NK-92 (cell line): ENCODE results near the gene TMEM132D.

Experiments used
- DNase-seq: peaks from one replicate; lab custom pipeline; 2025; ENCODE audit not compliant: unreplicated experiment; lab: John Stamatoyannopoulos, UW

The TMEM132D gene

GRCh38 chr12:129269756-129270495, 633.9 kb downstream of the TMEM132D start:
- DNase-seq: no peak

GRCh38 chr12:129258781-129259318, 645.0 kb downstream of the TMEM132D start:
- DNase-seq: no peak

GRCh38 chr12:129257524-129257923, 646.3 kb downstream of the TMEM132D start:
- DNase-seq: no peak

GRCh38 chr12:129246630-129247029, 657.2 kb downstream of the TMEM132D start:
- no peak for DNase-seq

GRCh38 chr12:129245769-129246168, 658.1 kb downstream of the TMEM132D start:
- no peak for DNase-seq

GRCh38 chr12:129241852-129242251, 662.0 kb downstream of the TMEM132D start:
- DNase-seq: no peak

- no peak for DNase-seq
These were observed 665.9 kb downstream of the TMEM132D start for GRCh38 chr12:129237881-129238280.

- DNase-seq: no peak
These were observed 669.6 kb downstream of the TMEM132D start for GRCh38 chr12:129234209-129234608.

- no peak for DNase-seq
These were observed 672.3 kb downstream of the TMEM132D start for GRCh38 chr12:129231491-129231890.

GRCh38 chr12:129230995-129231394, 672.8 kb downstream of the TMEM132D start:
- no peak for DNase-seq

- DNase-seq: no peak
These were observed 677.0 kb downstream of the TMEM132D start for GRCh38 chr12:129226851-129227250.

GRCh38 chr12:129226005-129226404, 677.8 kb downstream of the TMEM132D start:
- no peak for DNase-seq

- no peak for DNase-seq
These were observed 688.3 kb downstream of the TMEM132D start for GRCh38 chr12:129215556-129215955.

- DNase-seq: no peak
These were observed 690.3 kb downstream of the TMEM132D start for GRCh38 chr12:129213551-129213950.

GRCh38 chr12:129211862-129212630, 691.8 kb downstream of the TMEM132D start:
- no peak for DNase-seq

- DNase-seq: no peak
These were observed 695.3 kb downstream of the TMEM132D start for GRCh38 chr12:129208566-129208965.

GRCh38 chr12:129207084-129207483, 696.7 kb downstream of the TMEM132D start:
- no peak for DNase-seq

- no peak for DNase-seq
These were observed 700.4 kb downstream of the TMEM132D start for GRCh38 chr12:129203456-129203855.

- DNase-seq: no peak
These were observed 701.6 kb downstream of the TMEM132D start for GRCh38 chr12:129202109-129202814.

GRCh38 chr12:129201029-129201428, 702.8 kb downstream of the TMEM132D start:
- no peak for DNase-seq

GRCh38 chr12:129200576-129200975, 703.2 kb downstream of the TMEM132D start:
- no peak for DNase-seq
